ENCODE results near the gene TCEAL8.
"Not testable (repeated sequence)": the region's sequence is repeated elsewhere in the genome, so short reads cannot be mapped to it uniquely, and the experiment has no call there.

TCEAL8 gene

GRCh38 chrX:103254921-103255493 is at the start of gene TCEAL8:
Gene TCEAL8 (minus strand): TSS chrX:103255155. CDS start chrX:103253979, 1,176 bp downstream.
- peak; percentile 93 for DNase-seq

- no peak for DNase-seq
Observed at GRCh38 chrX:103304705-103305104, 49.8 kb upstream of the TCEAL8 start.

GRCh38 chrX:103293118-103293517 is 38.2 kb upstream of the TCEAL8 start:
- DNase-seq, result no peak

GRCh38 chrX:103279624-103280023 is 24.7 kb upstream of the TCEAL8 start:
- no peak for DNase-seq

- peak; percentile 79 for DNase-seq
Observed at GRCh38 chrX:103276581-103277002, 21.6 kb upstream of the TCEAL8 start, which contains the start of gene TCEAL5. Gene TCEAL5 (minus strand): TSS chrX:103276750. CDS start chrX:103274563, 2,187 bp downstream.

GRCh38 chrX:103275947-103276567 is 21.1 kb upstream of the TCEAL8 start:
- DNase-seq, result peak; percentile 20

- DNase-seq, result no peak
Observed at GRCh38 chrX:103274284-103274683, 19.3 kb upstream of the TCEAL8 start.

- no peak for DNase-seq
Observed at GRCh38 chrX:103258275-103258674, 3.3 kb upstream of the TCEAL8 start.

GRCh38 chrX:103256651-103257050 is 1.7 kb upstream of the TCEAL8 start:
- DNase-seq, result no peak

GRCh38 chrX:103254171-103254824 is 657 bp downstream of the TCEAL8 start:
- DNase-seq, result peak; percentile 92

- no peak for DNase-seq
Observed at GRCh38 chrX:103253608-103254007, 1.3 kb downstream of the TCEAL8 start.

- no peak for DNase-seq
Observed at GRCh38 chrX:103250977-103251376, 4.0 kb downstream of the TCEAL8 start.

GRCh38 chrX:103249805-103250204 is 5.2 kb downstream of the TCEAL8 start:
- DNase-seq, result no peak

- DNase-seq, result no peak
Observed at GRCh38 chrX:103248553-103248952, 6.4 kb downstream of the TCEAL8 start.

GRCh38 chrX:103240155-103240554 is 14.8 kb downstream of the TCEAL8 start:
- no peak for DNase-seq

GRCh38 chrX:103236296-103236695 is 18.7 kb downstream of the TCEAL8 start:
- DNase-seq, result no peak

- DNase-seq, result not testable (repeated sequence)
Observed at GRCh38 chrX:103235608-103236007, 19.3 kb downstream of the TCEAL8 start.

- DNase-seq, result no peak
Observed at GRCh38 chrX:103234869-103235268, 20.1 kb downstream of the TCEAL8 start.

- DNase-seq, result no peak
Observed at GRCh38 chrX:103233263-103233662, 21.7 kb downstream of the TCEAL8 start.

GRCh38 chrX:103225918-103226317 is 29.0 kb downstream of the TCEAL8 start:
- not testable (repeated sequence) for DNase-seq

- DNase-seq, result no peak
Observed at GRCh38 chrX:103220511-103221323, 34.2 kb downstream of the TCEAL8 start.

- DNase-seq, result peak; percentile 78
Observed at GRCh38 chrX:103215425-103215991, 39.4 kb downstream of the TCEAL8 start.

- peak; percentile 79 for DNase-seq
Observed at GRCh38 chrX:103214870-103215424, 40.0 kb downstream of the TCEAL8 start, which contains the start of gene BEX4. Gene BEX4 (plus strand): TSS chrX:103215108. CDS start chrX:103216154, 1,046 bp downstream.
